GM12891 (cell line): ENCODE results near the gene F7.

Experiments
- POLR2A ChIP-seq: IDR thresholded peaks from 2 replicates; pipeline ENCODE4 v1.6.1; 2011; ENCODE audit warnings: low read depth, low read length, control low read depth
- POU2F2 ChIP-seq: IDR thresholded peaks from 2 replicates; pipeline ENCODE4 v1.6.1; 2011; ENCODE audit warnings: low read depth, mild to moderate bottlenecking, control low read depth, low read length, moderate library complexity
- SPI1 ChIP-seq: IDR thresholded peaks from 2 replicates; pipeline ENCODE4 v1.6.1; 2011; ENCODE audit warnings: low read depth, low read length, control low read depth
- TAF1 ChIP-seq: IDR thresholded peaks from 2 replicates; pipeline ENCODE4 v1.6.1; 2011; ENCODE audit warnings: low read depth, low read length, control low read depth

DNA sequence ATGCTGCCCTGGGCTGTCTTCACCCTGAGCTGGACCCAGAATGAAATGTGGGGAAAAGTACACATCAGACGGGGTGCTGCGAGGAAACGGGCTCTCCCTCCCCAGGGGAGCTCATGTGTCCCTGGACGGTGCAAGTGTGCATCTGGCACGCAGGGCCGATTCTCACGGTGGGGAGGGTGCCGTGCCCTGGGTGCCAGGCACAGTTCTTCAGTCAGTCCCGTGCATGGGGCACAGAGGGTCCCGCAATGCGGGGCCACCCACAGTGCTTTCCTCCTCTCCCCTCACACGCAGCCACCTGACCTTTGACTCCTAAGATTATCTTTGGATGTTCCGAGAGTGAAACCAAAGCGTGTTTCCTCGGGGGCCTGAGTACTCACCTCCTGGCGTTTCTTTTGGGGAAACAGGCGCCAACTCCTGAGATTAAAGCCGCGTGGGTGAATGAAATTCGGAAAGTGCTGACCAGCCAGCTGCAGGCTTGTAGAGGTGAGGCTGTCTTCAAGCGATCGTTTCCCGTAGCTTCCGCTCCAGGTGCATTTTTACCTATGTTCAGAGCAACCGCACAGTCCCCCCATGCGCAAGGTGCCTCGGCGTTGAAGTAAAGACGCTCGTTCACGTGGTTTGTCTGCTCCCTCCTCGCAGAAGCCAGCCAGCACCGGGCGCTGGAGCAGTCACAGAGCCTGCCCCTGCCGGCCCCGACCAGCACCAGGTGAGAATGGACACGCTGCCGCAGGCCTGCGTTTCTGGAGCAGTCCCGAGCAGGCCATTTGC is 17.5 kb upstream of the F7 start:
- TF ChIP-seq TAF1 (no peak), POLR2A (no peak), SPI1 (no peak), POU2F2 (no peak)
